C4-2B (cell line): ENCODE measurements around the gene ZMIZ2.

Experiments used
- CTCF ChIP-seq: fragments of 450-650 bp; conservative IDR thresholded peaks from 2 replicates; pipeline ENCODE4 v1.5.1; 2017; ENCODE audit warnings: mild to moderate bottlenecking
- ZFX ChIP-seq: fragments of 450-650 bp; IDR thresholded peaks from 2 replicates; pipeline ENCODE4 v1.6.1; 2017

- no peak for TF ChIP-seq CTCF
- no peak for TF ChIP-seq ZFX
Observed at GRCh38 chr7:44750424-44750823, 1.8 kb downstream of the ZMIZ2 start.
